SW480 (cell line): Measurements from ENCODE around the gene FGF5.
"Not testable (repeated sequence)": the region's sequence is repeated elsewhere in the genome, so short reads cannot be mapped to it uniquely, and the experiment has no call there.

Source experiments
- DNase-seq: peaks from one replicate; pipeline ENCODE4 v3.0.0-alpha.2; 2016; ENCODE audit warnings: low spot score

Gene FGF5

DNA sequence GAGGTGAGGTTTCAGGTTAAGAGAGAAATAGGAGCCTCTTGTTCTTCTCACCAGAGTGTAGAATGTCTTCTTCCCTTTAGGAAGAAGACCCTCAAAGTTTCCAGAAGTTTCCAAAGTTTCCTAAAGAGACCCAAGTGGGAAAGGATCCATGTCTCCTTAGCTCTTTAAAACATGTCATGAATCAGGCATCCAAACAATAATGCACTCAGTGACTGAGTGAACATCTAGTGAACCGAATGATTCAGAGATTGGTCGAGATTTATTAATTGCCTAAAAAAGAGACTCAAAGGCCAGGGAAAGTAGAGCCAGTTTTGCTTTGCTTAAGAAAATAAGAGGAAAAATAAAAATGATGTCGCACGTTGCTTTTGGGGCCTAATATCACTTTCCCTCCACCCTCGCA is 29.4 kb downstream of the FGF5 start:
- no peak for DNase-seq

DNA sequence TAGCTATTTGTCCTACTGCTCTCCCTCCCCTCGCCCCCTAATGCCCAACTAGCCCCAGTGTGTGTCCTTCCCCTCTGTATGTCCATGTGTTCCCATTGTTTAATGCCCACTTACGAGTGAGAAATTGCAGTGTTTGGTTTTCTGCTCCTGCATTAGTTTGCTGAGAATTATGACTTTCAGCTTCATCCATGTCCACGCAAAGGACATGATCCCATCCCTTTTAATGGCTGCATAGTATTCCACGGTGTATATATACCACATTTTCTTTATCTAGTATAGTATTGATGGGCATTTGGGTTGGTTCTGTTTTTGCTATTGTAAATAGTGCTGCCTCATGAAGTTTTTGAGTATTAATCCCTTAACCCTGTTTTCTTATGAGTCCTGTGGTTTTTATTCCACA is 35.4 kb downstream of the FGF5 start:
- DNase-seq, result no peak

DNA sequence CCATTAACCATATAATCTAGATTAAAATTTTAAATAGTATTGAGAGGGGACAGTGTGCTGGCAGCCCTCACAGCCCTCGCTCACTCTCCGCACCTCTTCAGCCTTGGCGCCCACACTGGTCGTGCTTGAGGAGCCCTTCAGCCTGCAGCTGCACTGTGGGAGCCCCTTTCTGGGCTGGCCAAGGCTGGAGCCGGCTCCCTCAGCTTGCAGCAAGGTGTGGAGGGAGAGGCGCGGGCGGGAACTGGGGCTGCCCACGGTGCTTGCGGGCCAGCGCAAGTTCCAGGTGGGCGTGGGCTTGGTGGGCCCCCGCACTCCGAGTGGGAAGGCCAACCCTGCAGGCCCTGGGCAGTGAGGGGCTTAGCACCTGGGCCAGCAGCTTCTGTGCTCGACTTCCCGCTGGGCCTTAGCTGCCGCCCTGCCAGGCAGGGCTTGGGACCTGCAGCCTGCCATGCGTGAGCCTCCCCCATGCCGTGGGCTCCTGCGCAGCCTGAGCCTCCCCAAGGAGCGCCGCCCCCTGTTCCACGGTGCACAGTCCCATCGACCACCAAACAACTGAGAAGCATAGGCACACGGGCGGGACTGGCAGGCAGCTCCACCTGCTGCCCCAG is 36.3 kb downstream of the FGF5 start:
- no peak for DNase-seq

DNA sequence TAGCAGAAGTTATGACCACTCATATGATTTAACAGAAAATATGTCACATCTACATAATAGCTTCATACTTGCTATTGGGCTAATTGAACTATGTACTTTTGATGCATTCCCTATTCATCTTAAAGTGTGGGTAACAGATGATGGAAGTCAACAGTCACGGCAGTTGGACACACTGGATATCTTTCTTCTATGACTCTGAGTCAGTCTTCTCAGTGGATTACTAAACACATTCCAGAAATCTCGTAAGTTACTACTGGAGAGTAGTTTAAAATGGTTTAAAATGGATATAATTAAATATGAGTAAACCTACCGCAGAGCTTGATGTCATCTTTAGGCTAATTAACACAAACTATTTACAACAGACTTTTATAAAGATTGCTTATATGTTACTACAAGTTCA is 39.0 kb downstream of the FGF5 start:
- DNase-seq, result no peak

DNA sequence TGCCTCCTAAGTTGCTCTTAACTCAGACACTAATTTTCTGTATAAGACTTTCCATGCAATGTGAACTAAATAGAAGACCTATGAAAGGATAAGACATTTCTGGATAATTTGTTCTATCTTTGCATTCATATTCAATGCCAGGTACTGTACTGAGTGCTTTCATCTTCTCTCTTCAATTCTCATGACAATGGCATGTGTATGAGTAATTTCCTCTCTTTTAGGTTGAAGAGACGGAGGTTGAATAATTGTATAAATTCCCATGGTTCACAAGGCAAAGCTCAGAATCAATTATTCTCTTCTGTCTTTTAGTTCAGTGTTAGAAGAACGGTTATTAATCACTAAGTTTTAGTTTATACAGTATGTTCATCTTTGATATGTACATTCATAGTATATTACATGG is 39.8 kb downstream of the FGF5 start:
- DNase-seq, result no peak

DNA sequence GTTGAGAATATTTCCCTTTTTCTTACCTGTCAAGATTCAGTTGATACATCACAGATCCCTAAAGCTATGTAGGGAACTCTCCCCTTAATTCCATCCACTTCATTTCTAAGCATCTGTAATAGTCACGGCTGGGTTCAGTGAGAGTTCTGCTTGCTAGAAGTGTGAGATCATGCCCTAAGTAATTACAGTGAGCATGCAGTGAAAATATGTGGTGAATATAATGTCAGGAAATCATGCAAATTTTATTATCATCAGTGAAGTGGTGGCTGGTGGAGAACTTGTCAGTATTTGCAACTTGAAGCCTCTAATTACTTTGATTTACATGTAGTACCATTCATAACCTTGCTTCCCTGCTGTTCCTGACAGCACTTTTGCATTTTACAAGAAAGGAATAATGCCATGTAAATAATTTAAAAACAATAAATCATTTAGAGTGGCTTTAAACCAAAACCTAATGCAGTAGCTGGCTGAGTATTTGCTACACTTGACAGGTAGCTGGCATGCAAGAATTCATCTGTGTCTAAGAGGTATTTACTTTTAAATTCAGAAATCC is 40.8 kb downstream of the FGF5 start:
- DNase-seq, result no peak

DNA sequence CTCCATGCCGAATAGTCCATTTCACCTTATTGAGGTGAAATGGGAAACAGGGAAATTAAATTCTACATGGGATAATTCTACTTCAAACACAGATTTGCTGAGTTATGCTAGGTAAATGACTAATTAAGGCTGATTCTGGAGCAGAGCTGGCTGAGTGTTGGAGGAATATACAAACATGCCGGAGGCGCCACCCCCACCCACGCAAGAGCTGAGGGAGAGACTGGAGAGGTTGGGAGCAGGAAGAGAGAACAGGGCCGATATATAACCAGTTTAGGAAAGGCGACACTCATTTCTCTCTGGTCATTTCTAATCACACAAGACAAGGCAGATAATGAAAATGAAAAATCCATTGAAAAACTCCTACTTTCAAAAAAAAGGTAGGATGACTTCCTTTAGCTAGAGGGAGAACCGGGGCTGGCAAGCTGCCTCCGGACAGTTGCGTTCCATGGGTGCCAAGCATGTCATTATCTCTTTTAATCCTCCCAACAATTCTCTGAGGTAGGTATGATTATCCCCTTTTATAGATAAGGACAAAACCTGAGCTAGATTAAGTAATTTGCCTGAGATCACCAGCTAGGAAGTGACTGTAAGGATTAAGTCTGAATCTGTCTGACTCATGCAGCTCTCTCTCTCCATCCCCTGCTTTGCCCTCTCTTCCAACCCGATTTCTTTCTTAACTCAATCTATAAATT is 41.5 kb downstream of the FGF5 start:
- DNase-seq, result no peak

DNA sequence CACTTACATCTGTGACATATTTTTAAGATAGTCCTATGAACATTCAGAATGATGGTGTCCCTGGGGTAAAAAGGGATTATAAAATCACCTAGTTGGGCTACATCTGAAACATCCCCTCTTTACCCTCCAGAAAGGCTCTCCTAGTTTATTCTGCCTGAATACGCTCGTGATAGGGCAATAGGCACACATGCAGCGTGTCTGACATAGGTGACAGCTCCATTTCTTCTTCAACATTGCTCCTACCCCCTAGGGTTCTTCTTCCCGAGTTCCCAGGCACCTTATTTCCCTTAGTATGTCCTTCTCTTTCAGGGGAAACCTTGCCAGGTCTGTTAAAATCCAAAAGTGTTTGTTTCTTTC is 42.0 kb downstream of the FGF5 start:
- no peak for DNase-seq

DNA sequence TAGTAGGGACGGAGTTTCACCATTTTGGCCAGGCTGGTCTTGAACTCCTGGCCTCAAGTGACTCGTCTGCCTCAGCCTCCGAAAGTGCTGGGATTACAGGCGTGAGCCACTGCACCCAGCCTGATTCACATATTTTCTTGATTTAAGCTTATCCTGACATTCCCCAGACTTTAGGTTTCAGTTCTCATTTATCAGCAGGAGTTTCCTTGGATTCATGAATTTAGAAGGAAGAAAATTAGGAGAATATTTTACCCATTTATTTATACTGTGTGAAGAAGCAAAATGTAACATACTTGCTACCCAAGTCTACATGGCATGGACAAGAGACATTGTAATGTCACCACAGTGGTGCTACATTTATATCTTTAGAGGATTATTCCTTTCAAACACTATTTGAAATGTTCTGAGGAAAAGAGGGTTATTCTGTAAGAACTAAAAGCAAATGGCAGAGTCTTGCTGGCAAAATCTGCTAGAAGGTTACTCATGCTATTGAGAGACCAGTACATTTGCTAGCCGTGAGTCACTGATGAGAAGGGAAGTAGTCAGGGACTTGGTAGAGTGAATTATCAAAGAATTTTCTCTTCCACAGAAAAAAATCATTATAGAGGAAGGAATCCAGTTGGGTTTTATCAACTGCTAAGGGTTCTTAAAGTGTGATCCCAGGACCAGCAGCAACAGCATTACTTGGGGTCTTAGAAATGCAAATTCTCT is 43.0 kb downstream of the FGF5 start:
- no peak for DNase-seq

DNA sequence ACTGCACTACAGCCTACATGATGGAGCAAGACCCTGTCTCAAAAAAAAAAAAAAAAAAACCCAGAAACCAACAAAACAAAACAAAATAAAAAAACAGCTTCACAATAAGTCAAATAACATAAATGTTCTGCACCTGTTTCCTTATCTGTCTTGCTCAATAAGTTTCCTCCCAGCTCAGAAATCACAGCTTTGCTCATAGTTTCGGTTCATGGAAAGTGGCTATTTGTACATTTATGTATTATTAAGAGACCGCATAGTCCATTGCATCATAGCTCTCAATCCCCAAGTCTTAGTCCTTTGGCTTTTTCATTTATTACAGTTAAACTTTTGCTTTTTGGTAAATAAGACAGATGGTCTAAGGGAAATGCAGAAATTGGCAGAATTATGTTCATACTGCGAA is 44.7 kb downstream of the FGF5 start:
- DNase-seq, result no peak

DNA sequence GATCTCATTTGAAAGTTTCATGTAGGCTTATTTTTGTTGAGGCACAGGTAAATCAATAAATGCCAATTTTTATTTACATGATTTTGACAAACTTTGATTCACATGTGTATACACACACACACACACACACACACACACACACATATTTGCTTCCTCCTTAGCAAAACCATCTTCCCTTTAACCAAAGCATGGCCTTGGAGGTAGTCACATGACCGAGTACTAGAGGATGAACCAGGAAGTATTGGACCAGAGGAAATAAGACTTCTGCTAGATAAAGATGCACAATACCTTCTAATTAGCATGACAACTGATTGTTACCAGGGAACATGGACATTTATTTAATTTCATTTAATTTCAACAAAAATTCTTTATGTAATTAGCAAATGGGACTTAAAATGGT is 45.7 kb downstream of the FGF5 start:
- DNase-seq, result no peak

DNA sequence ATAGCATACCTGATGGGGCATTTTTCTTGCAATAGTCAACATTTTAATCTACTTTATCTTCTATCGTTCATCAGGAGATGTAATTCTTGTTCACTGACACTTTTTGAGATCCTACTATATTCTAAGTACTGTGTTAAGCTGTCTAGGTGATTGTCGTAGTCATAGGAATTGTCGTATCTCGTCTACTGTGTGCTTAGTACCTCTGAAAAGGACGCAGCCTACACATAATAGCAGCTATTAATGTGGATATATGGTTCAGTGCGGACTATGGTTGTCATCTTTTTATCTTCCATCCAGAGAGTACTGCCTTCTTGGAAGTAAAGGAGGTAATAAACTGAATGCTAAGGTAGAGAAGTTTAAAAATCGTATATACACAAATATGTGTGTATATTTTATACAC is 47.2 kb downstream of the FGF5 start:
- DNase-seq, result no peak

DNA sequence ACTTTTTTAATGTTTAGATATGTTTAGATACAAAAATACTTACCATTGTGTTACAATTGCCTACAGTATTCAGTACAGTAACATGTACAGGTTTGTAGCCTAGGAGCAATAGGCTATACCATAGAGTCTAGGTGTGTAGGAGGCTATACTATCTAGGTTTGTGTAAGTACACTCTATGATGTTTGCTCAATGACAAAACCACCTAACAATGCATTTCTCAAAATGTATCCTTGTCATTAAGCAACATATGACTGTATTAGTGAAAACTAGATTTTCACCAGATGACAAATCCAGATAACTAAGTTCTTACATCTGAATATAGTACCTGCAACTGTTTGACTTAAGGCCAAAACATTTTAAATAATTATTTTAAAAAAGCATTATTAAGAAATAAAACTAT is 49.4 kb downstream of the FGF5 start:
- not testable (repeated sequence) for DNase-seq

DNA sequence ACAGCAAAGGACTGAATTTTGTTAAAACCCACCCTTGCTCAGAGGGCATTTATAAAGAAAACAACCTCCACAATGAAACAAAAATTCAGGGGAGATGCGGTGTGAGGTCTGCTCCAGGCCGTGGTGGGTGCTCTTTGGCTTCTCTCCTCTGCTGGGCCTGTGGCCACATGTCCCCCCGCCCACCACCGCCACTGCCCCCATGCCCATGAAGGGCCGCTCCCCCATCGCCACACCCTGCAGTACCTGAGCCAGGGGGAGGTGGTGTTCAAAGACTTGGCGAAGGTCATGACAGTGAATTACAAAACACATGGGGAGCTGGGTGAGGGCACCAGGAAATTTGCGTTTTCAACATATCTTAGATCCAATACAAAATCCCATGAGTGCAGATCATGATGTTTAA is 54.9 kb downstream of the FGF5 start:
- DNase-seq, result no peak

DNA sequence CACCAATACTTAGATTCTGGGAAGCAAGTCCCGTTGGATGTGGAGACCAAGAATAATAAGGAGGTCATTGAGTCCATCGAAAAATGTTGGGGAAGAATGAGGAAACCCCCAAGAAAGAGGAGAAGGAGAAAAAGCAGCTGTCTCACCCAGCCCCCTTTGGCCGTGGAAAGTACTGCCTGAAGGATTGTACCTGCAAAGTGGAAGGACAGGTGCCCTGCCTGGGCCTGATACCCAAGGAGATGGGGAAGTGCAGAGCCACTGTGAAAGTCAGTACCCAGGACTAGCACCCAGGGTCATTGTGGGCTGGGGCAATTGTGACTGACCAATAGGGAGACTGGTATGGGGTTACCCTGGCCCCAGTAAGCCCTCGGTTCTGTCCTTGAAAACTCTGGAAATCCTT is 55.3 kb downstream of the FGF5 start:
- no peak for DNase-seq

DNA sequence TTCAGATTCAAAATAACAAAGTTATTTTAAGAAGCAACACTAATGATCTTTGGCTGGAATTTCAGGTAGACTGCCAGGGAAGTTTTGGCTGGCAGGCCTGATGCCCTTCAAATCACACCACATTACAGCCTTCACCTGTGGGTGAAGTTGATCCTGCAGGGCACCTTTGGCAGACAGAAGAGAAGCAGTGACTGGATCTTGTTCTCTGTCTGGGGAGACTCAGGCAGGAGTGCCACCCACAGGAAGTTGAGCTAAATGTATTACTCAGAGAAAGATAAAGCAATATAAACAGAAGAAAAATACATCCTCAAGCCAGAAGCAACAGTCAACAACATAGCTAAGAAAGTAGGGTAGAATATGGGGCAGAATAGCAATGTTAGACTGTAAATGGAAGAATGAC is 56.3 kb downstream of the FGF5 start:
- no peak for DNase-seq

DNA sequence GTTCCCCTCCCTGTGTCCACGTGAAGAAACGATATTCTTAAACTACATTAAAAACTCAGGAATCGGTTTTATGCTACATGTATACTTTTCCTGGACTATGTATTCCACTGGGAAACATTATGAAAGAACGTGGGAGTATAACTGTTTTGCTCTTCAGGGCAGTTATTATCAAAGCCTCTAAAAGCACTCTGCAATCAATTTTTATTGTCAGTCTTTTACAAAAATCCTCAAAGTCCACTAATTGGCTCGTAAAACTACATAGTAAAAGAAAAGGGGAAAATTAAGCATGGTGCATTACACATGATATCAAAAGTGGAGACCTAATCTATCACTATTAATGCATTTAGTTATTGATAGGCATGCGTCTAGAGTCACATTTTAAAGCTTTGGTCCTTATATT is 57.7 kb downstream of the FGF5 start:
- no peak for DNase-seq

DNA sequence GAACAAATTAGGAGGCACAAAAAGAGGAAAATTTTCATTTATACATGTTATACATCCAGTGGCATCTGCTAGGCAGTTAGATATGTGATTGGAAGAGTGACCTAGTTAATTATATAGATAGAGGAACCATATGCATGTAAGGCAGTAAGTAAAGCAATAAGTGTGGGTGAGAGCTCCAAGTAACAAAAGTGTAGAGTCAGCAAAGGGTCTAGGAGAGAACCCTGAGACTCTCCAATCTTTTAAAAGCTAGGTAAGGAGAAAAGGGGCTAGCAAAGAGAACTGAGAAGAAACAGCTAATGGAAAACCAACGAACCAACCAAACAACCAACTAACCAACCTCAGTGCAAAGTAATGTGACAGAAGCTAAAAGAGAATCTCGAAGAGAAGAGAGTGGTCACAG is 65.2 kb downstream of the FGF5 start:
- DNase-seq, result no peak

DNA sequence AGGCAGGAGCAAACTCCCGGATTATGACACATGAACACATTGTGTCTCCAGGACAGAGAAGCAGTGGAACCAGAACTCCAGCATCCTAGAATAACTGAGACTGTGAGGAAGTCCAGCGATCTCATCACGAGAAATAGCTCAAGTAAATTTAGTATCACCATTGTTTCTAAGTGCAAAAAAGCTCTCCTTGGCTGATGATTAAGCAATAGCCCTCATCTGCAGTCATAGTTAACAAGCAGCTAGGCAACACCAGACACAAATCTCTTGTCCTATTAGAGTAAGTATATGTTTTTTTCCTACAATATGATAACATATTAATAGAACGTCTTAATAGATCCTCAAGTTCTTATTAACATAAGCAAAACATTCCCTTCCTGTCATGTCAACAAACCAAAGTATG is 66.7 kb downstream of the FGF5 start:
- DNase-seq, result no peak

DNA sequence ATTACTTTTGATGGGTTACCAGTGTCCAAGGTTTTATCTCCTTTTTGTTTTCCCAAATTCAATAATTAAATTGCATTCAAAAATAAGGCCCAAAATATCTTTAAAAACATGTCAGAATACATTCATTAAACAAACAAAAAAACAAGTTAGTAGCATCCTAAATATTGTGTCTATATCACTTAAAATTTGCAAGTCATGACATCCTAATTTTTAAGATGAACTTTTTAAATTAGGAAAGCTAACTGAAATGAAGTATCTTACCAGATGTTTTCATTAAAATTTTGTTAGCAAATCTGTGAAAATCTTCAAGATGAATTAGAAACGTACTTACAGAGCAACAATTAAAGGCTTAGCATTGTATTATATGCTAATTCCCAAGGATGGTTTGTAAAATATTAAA is 68.1 kb downstream of the FGF5 start:
- DNase-seq, result no peak

DNA sequence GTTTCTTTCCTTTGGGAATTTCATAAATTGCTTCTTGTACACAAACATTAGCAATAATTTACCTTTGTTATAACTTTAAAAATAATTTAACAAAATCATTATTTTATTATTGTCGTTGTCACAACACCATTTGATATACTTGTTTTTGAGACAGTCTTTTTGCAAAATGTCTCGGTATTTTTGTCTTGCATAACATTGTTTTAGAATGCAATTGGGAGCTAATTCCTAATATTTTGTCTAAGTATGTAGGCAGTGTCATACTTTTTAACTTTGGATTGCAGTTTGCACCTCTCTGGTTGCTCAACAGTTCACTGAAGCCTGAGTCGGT is 68.7 kb downstream of the FGF5 start:
- no peak for DNase-seq

DNA sequence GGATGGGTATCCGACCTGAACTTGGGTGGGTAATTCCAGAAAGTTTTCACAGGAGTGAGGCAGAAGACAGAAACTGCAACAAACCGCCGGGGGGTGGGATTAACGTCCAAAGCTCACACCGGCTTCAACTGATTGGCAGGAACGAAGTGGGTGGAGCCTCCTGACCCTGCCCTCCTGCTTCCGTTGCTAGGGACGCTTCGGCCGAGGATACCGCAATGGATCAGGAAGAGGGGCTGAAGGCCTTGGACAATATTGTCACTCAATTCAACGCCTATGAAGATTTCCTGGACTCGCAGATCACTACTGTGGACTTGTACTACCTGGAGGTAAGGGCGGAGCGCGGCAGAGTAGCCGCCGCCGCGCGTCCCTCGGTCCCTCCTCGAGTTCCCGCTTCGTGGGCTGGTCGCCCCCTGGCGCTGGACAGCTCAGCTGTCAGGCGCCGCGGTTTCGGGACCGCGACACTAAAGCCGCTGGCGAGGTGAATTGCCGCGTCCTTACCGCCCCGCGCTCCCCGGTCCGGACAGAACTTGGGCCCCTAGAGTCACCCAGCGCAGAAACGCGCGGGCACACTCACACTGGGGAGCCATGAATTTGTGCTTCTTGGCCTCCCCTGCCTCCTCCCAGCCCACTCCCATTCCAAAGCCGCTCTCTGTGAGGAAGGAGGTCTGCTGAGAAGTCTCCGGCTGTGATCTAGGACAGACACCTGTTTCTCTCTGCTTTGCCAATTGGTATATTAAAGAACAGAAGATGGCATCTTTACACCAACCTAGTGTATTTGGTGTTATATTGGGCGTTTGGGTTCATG is 69.3 kb downstream of the FGF5 start, which contains the start of gene CFAP299:
CFAP299 (plus strand) TSS at position 177 of the 805 bp plus-strand sequence.
- peak; percentile 79 for DNase-seq

DNA sequence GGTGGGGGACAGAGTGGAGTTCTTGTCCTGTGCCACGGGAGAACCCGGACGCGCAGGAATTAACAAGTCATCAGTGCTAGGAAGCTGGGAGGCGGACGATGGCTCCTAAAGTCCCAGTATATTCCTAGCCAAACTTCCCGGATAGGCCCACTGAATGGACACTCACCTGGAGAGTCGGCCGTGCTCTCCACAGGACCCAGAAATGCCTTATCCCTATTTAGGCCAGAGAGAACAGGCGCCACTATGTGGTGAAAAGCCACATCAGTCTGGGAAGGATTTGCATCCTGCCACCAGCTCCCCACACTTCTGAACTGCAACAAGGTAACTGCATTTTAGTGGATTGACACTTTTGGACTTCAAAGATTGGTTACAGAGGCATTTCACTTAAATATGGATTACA is 70.1 kb downstream of the FGF5 start:
- DNase-seq, result peak; percentile 53
